Neural progenitor cell (in vitro differentiated cells): ENCODE results near the gene TMEM119. TPM values are rescaled to one million over a fixed set of nuclear protein-coding genes. Genes with fewer than 3 reads are reported as not detected.
"Not testable (repeated sequence)": the region's sequence is repeated elsewhere in the genome, so short reads cannot be mapped to it uniquely, and the experiment has no call there.

Source experiments
- DNase-seq: peaks from one replicate; pipeline ENCODE4 v3.0.0-alpha.2; 2016; ENCODE audit warnings: low spot score
- H2AFZ ChIP-seq: fragments of 200-600 bp; sonication (generic); replicated peaks from 2 replicates; pipeline ENCODE4 v1.6.1; 2016; ENCODE audit warnings: antibody characterized with exemption
- H3F3A ChIP-seq: fragments of 200-600 bp; sonication (generic); 2 replicates; pipeline ENCODE4 v1.6.1; 2016; ENCODE audit warnings: antibody characterized with exemption, low read depth
- H3K27ac ChIP-seq: fragments of 200-600 bp; sonication (generic); 2 replicates; pipeline ENCODE4 v1.5.1; 2016; ENCODE audit warnings: mild to moderate bottlenecking
- H3K27me3 ChIP-seq: fragments of 200-600 bp; sonication (generic); 2 replicates; pipeline ENCODE4 v1.6.1; 2016; ENCODE audit warnings: mild to moderate bottlenecking, moderate library complexity
- H3K36me3 ChIP-seq: fragments of 200-600 bp; sonication (generic); 2 replicates; pipeline ENCODE4 v1.5.1; 2016
- H3K4me1 ChIP-seq: fragments of 200-600 bp; sonication (generic); 2 replicates; pipeline ENCODE4 v1.6.1; 2016; ENCODE audit warnings: mixed run types
- H3K4me2 ChIP-seq: fragments of 200-600 bp; sonication (generic); 2 replicates; pipeline ENCODE4 v1.6.1; 2016
- H3K4me3 ChIP-seq: fragments of 200-600 bp; sonication (generic); 2 replicates; pipeline ENCODE4 v1.5.1; 2016
- H3K79me2 ChIP-seq: fragments of 200-600 bp; sonication (generic); 2 replicates; pipeline ENCODE4 v1.6.1; 2016; ENCODE audit warnings: low read depth
- H3K9ac ChIP-seq: fragments of 200-600 bp; sonication (generic); 2 replicates; pipeline ENCODE4 v1.6.1; 2016
- H3K9me3 ChIP-seq: fragments of 200-600 bp; sonication (generic); 2 replicates; pipeline ENCODE4 v1.5.1; 2016; ENCODE audit warnings: low read depth
- H4K20me1 ChIP-seq: fragments of 200-600 bp; sonication (generic); 2 replicates; pipeline ENCODE4 v1.6.1; 2016; ENCODE audit warnings: low read depth
- H3K27ac Mint-ChIP-seq: 3 replicates; pipeline ENCODE4 v1.8.0; 2021; ENCODE audit warnings: mixed read lengths
- H3K27me3 Mint-ChIP-seq: 2 replicates; pipeline ENCODE4 v1.8.0; 2022; ENCODE audit warnings: low read depth, mild to moderate bottlenecking, inconsistent platforms, moderate library complexity, mixed read lengths; ENCODE audit not compliant: insufficient read depth
- H3K36me3 Mint-ChIP-seq: 3 replicates; pipeline ENCODE4 v1.8.0; 2021; ENCODE audit warnings: mixed read lengths
- H3K4me1 Mint-ChIP-seq: 3 replicates; pipeline ENCODE4 v1.8.0; 2021; ENCODE audit warnings: mixed read lengths
- H3K4me3 Mint-ChIP-seq: 3 replicates; pipeline ENCODE4 v1.8.0; 2021; ENCODE audit warnings: mild to moderate bottlenecking, moderate library complexity, mixed read lengths
- H3K9me3 Mint-ChIP-seq: 3 replicates; pipeline ENCODE4 v1.8.0; 2020; ENCODE audit warnings: mixed read lengths
- EZH2 ChIP-seq: fragments of 200-600 bp; sonication (generic); IDR thresholded peaks from 2 replicates; pipeline ENCODE4 v1.6.1; 2017; ENCODE audit warnings: antibody characterized with exemption, mild to moderate bottlenecking, moderate library complexity
- EZH2phosphoT487 ChIP-seq: fragments of 200-600 bp; sonication (generic); IDR thresholded peaks from 2 replicates; pipeline ENCODE4 v1.6.1; 2017; ENCODE audit warnings: antibody characterized with exemption
- total RNA-seq: library from RNA; depleted of rRNA; stranded (reverse); fragments of >200 nt; gene quantifications from 2 replicates; pipeline ENCODE4 v1.2.3, GENCODE V29; 2015; ENCODE audit warnings: low replicate concordance
- TF ChIP-seq, protein P1 (sequence below): fragments of 200-600 bp; sonication (generic); IDR thresholded peaks from 2 replicates; pipeline ENCODE4 v1.5.1; 2017; ENCODE audit warnings: antibody characterized with exemption, mild to moderate bottlenecking

Gene TMEM119
- total RNA-seq, 1 donor from 2014 or later = 0.97 TPM

DNA sequence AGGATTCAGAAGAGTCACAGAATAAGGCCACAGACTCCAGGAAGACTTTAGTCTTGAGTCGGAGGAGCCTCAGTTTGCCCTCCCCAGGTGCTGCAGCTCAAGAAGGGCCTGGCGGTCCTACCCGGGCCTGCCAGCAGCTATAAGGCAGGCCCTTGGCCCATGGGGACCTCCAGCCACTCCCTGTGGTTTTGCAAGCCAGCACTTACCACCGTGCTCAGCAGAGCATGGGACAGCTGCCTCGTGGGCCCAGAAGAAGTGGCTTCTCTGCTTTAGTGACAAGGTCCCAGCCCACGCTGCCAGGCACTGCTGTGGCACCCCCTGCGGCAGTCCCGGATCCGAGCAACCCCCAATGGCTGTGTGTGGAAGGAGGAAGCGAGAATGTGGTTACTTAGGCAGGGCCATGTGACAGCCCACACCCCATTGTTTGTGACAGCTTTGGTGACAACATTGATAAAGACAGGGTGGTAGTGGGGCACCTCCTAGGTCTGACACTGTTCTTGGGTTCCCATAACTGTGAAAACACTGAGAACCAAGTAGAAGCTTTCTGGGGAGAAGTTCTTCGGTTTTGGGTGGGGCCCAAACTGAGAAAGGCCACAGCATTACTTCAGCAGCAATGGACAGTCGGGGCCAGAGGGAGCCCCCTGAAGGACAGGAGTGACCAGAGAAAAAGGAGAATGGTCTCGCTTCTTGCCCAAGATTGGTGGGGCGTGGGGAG, 35.8 kb upstream of the TMEM119 start, which contains the start of gene SELPLG:
Gene SELPLG (minus strand): TSS at position 361 of the 715 bp plus-strand sequence. CDS start 9,587 bp downstream, outside the sequence.
- Mint-ChIP-seq H3K36me3 (no peaks in the 10 kb centered on the region), H3K4me1 (peaks cover 79% of the 10 kb centered on the region), H3K27me3 (peaks cover 19% of the 10 kb centered on the region), H3K27ac (peak within 1 kb of the TSS; percentile 98), H3K4me3 (no peak within 1 kb of the TSS), H3K9me3 (no peaks in the 10 kb centered on the region)
- no peak for DNase-seq
- Histone ChIP-seq H3K9ac (no peak within 1 kb of the TSS), H3F3A (peaks cover 31% of the 10 kb centered on the region), H3K36me3 (no peaks in the 10 kb centered on the region), H3K27ac (no peak within 1 kb of the TSS), H3K4me3 (no peak within 1 kb of the TSS), H3K9me3 (no peaks in the 10 kb centered on the region), H2AFZ (peak within 1 kb of the TSS; percentile 80), H4K20me1 (no peaks in the 10 kb centered on the region), H3K4me1 (peaks cover 40% of the 10 kb centered on the region), H3K27me3 (no peaks in the 10 kb centered on the region), H3K4me2 (no peak within 1 kb of the TSS), H3K79me2 (no peaks in the 10 kb centered on the region)
- TF ChIP-seq EZH2phosphoT487 = no peak
- TF ChIP-seq, protein P1, sequence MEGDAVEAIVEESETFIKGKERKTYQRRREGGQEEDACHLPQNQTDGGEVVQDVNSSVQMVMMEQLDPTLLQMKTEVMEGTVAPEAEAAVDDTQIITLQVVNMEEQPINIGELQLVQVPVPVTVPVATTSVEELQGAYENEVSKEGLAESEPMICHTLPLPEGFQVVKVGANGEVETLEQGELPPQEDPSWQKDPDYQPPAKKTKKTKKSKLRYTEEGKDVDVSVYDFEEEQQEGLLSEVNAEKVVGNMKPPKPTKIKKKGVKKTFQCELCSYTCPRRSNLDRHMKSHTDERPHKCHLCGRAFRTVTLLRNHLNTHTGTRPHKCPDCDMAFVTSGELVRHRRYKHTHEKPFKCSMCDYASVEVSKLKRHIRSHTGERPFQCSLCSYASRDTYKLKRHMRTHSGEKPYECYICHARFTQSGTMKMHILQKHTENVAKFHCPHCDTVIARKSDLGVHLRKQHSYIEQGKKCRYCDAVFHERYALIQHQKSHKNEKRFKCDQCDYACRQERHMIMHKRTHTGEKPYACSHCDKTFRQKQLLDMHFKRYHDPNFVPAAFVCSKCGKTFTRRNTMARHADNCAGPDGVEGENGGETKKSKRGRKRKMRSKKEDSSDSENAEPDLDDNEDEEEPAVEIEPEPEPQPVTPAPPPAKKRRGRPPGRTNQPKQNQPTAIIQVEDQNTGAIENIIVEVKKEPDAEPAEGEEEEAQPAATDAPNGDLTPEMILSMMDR = no peak
- TF ChIP-seq EZH2 = no peak

DNA sequence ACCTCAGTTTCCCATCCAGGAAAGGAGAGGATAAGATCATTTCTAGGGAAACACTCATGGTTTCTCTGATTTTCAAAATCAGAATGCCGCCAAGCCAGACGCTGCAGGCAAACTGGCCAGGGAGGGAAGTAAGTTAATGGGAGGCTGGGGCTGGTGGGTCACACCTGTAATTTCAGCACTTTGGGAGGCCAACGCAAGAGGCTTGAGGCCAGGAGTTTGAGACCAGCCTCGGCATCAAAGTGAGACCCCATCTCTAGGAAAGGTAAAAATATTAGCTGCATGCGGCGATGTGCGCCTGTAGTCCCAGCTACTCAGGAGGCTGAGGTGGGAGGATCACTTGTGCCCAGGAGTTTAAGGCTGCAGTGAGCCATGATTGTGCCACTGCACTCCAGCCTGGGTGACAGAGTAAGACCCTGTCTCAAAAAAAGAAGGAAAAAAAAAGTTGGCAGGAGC, 35.2 kb upstream of the TMEM119 start:
- H4K20me1 ChIP-seq = no peaks in the 10 kb centered on the region
- TF ChIP-seq EZH2phosphoT487 (no peak), EZH2 (no peak)
- TF ChIP-seq, protein P1 = no peak
- no peaks in the 10 kb centered on the region for H3K27me3 ChIP-seq
- no peak overlapping the region for H3K4me2 ChIP-seq
- H3K4me3 Mint-ChIP-seq = no peak overlapping the region
- no peak overlapping the region for H3K4me3 ChIP-seq
- no peak overlapping the region for H2AFZ ChIP-seq
- H3K27ac Mint-ChIP-seq = peak overlapping the region; percentile 98
- no peaks in the 10 kb centered on the region for H3K36me3 Mint-ChIP-seq
- no peak overlapping the region for H3K27ac ChIP-seq
- no peaks in the 10 kb centered on the region for H3K9me3 Mint-ChIP-seq
- peaks cover 26% of the 10 kb centered on the region for H3F3A ChIP-seq
- no peak overlapping the region for H3K9ac ChIP-seq
- no peaks in the 10 kb centered on the region for H3K36me3 ChIP-seq
- peaks cover 79% of the 10 kb centered on the region for H3K4me1 Mint-ChIP-seq
- H3K9me3 ChIP-seq = no peaks in the 10 kb centered on the region
- H3K4me1 ChIP-seq = peaks cover 34% of the 10 kb centered on the region
- no peak for DNase-seq
- H3K27me3 Mint-ChIP-seq = peaks cover 21% of the 10 kb centered on the region
- H3K79me2 ChIP-seq = no peaks in the 10 kb centered on the region

DNA sequence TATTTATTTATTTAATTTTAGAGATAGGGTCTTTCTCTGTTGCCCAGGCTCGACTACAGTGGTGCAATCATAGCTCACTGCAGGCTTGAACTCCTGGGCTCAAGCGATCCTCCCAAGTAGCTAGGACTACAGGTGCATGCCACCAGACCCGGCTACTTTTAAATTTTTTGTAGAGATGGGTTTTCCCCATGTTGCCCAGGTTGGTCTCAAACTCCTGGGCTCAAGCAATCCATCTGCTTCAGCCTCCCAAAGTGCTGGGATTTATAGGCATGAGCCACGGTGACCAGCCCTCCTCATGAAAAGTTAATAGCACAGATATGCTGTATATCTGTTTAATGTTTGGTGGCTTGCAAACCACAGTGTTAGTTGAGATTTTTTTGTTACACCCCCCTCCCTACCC, 33.4 kb upstream of the TMEM119 start:
- H3K27me3 ChIP-seq, H3K36me3 ChIP-seq, H3K27ac ChIP-seq, H3K4me2 ChIP-seq, H3K9me3 Mint-ChIP-seq, H3K4me3 Mint-ChIP-seq, H3K9me3 ChIP-seq, H2AFZ ChIP-seq, H3K4me3 ChIP-seq, DNase-seq, H3K79me2 ChIP-seq, H3K36me3 Mint-ChIP-seq, H3K9ac ChIP-seq, H4K20me1 ChIP-seq: not testable (repeated sequence)
- Histone ChIP-seq H3F3A (peaks cover 13% of the 10 kb centered on the region), H3K4me1 (peaks cover 20% of the 10 kb centered on the region)
- peak overlapping the region; percentile 43 for H3K27ac Mint-ChIP-seq
- peaks cover 64% of the 10 kb centered on the region for H3K4me1 Mint-ChIP-seq
- H3K27me3 Mint-ChIP-seq = peaks cover 20% of the 10 kb centered on the region
